HUES6 (cell line): Measurements from ENCODE around the gene MTMR2.
A peak's percentile ranks its signal among the peaks of the same experiment; 100 is the strongest.

Experiments
- H3K27ac ChIP-seq: 2 replicates; pipeline ENCODE4 v1.7.0; 2013; ENCODE audit warnings: low read depth, mild to moderate bottlenecking, low read length, inconsistent platforms
- H3K27me3 ChIP-seq: 2 replicates; pipeline ENCODE4 v1.6.1; 2013; ENCODE audit warnings: low read length; ENCODE audit not compliant: control insufficient read depth, insufficient read depth
- H3K36me3 ChIP-seq: 2 replicates; pipeline ENCODE4 v1.6.1; 2013; ENCODE audit warnings: low read length; ENCODE audit not compliant: control insufficient read depth, insufficient read depth
- H3K4me1 ChIP-seq: 2 replicates; pipeline ENCODE4 v1.6.1; 2013; ENCODE audit warnings: low read length; ENCODE audit not compliant: control insufficient read depth, insufficient read depth
- H3K4me3 ChIP-seq: 2 replicates; pipeline ENCODE4 v1.5.1; 2013; ENCODE audit warnings: low read depth, low read length
- H3K9ac ChIP-seq: one replicate; pipeline ENCODE4 v1.6.1; 2013; ENCODE audit warnings: mild to moderate bottlenecking, low read length
- H3K9me3 ChIP-seq: 2 replicates; pipeline ENCODE4 v1.6.1; 2013; ENCODE audit warnings: low read depth, low read length; ENCODE audit not compliant: control insufficient read depth, insufficient read depth

The MTMR2 gene

DNA sequence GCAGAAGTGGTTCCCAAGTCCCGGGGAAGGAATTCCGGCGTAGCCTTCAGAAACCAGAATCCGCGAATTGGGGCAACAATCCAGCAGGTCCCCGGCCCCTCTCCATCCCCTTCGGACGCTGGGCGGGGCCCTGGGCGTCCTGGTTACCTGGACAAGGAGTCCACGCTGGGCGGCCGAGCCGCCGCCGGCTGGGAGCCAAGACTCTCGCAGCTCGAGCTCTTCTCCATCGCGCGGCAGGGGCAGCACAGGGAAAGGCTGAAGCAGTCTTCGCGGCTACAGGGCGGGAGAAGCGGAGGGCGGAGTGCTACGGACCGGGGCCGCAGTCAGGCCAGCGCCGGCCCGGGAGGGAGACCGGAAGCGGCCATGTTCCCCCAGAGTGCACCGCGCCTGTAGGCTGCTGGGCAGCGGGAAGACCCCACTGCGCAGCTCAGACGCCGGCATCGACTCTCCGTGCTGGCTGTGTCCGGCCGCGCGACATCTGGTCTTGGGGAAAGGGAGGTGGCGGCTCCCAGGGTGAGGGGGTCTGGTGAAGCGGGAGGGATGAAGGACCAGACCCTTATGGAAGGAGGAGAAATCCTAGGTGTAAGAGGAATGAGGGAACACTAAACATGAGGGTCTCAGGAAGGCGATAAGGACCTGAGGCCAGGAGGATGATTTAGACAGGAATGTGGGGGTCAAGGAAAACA, at the start of gene MTMR2:
MTMR2 (minus strand) TSS at position 380 of the 686 bp plus-strand sequence; CDS start at position 227, 153 bp downstream.
- Histone ChIP-seq H3K9ac (peak within 1 kb of the TSS; percentile 95), H3K27me3 (no peaks in the 10 kb centered on the region), H3K9me3 (no peaks in the 10 kb centered on the region), H3K36me3 (no peaks in the 10 kb centered on the region), H3K4me1 (peaks cover 16% of the 10 kb centered on the region), H3K27ac (peak within 1 kb of the TSS; percentile 93), H3K4me3 (peak within 1 kb of the TSS; percentile 81)

DNA sequence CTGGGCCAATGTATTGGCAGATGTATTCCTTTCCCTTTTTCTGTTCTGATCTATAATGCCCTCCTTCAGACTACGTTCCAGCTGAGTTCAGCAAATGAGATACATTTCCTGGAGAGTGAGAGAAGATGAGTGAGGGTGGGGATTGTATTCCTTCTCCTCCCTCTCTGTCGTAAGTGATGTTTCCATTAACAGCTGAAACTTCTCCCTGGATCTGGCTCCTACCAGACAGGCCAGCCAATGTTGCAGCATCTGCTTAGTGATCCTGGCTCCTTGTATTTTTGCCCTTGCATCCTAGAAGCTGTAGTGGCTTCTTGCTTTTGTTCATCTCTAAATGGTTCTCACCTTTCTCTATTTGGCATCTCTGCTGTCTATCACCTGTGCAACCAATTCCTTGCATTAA, 48.2 kb upstream of the MTMR2 start:
- H3K9me3 ChIP-seq = no peaks in the 10 kb centered on the region
- H3K36me3 ChIP-seq = no peaks in the 10 kb centered on the region
- H3K4me3 ChIP-seq = no peak overlapping the region
- no peak overlapping the region for H3K9ac ChIP-seq
- no peaks in the 10 kb centered on the region for H3K27me3 ChIP-seq
- no peak overlapping the region for H3K27ac ChIP-seq
- no peaks in the 10 kb centered on the region for H3K4me1 ChIP-seq

DNA sequence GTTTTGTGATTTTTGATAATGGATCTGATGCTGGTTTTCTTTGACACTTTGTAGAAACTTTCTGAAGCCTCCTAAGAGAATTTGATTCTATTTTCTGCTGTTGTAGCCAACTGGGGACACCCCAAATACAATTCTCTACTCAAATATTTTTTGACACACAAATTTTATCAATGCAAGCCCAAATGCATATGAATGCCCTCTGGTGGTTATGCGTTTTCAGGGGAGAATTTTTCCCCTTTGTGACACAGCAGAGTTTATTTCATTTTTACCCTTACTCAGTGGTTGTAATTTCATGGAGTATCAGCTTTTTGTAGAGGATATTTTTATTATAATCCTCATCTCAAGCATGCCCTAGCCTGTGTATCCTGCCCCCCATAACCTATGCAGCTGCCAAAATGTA, 44.7 kb upstream of the MTMR2 start:
- no peaks in the 10 kb centered on the region for H3K27me3 ChIP-seq
- H3K4me1 ChIP-seq = no peaks in the 10 kb centered on the region
- H3K4me3 ChIP-seq = no peak overlapping the region
- H3K9ac ChIP-seq = no peak overlapping the region
- H3K27ac ChIP-seq = no peak overlapping the region
- no peaks in the 10 kb centered on the region for H3K9me3 ChIP-seq
- H3K36me3 ChIP-seq = no peaks in the 10 kb centered on the region

DNA sequence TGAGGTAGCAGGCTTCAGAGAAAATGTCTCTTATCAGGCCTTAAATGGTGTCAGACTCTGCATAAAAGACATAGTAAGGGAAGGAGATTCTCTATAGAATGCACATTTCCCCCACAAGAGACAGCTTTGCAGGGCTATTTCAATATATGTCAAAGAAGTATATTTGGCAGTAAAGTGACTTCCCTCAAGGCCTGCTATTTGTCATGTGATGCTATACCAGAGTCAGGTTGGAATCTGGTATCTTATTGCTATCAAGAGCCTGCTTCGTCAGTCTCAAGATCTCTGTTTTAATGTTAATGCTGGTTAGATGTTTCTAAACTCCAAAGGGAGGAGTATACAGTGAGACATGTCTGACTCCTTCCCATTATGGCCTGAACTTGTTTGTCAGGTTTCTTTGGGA, 40.4 kb upstream of the MTMR2 start:
- Histone ChIP-seq H3K9me3 (no peaks in the 10 kb centered on the region), H3K4me1 (no peaks in the 10 kb centered on the region), H3K36me3 (no peaks in the 10 kb centered on the region), H3K4me3 (no peak overlapping the region), H3K27ac (no peak overlapping the region), H3K27me3 (no peaks in the 10 kb centered on the region), H3K9ac (no peak overlapping the region)

DNA sequence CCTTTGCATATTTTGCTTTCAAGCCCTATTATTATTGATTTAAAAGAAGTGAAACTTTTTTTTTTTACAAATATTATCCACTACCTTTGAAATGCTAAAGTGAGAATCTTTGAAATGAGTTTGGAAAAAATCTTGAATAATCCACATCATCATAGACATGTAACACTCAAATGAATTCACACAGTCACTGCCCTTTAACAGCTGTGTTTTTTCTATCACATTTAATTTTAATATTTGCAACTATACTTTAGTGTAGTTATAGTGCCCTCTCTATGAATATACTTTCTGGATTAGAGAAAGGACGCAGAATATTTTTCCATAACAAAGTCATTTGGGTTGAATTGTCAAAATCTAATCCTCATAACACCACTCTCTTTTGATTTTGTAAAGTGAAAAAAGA, 37.9 kb upstream of the MTMR2 start:
- H3K9me3 ChIP-seq = no peaks in the 10 kb centered on the region
- no peak overlapping the region for H3K27ac ChIP-seq
- H3K4me3 ChIP-seq = no peak overlapping the region
- no peaks in the 10 kb centered on the region for H3K27me3 ChIP-seq
- no peaks in the 10 kb centered on the region for H3K36me3 ChIP-seq
- no peak overlapping the region for H3K9ac ChIP-seq
- H3K4me1 ChIP-seq = no peaks in the 10 kb centered on the region

DNA sequence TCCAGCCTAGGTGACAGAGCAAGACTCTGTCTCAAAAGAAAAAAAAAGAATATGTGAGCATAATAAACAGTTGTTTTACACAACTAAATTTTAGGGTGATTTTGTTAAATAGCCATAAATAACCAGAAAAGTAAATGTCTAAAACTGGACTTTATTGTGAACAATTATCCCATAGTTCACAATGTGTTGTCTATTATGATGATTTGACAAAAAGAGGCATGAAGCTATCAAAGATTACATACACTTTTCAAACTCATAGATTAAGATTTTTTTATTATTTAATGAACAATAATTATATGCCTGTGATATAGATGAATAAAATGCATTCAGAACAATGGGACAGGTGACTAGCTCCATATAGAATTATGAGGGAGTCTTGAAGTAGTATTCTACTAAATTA, 27.0 kb upstream of the MTMR2 start:
- Histone ChIP-seq H3K4me1 (no peaks in the 10 kb centered on the region), H3K27ac (no peak overlapping the region), H3K4me3 (no peak overlapping the region), H3K9me3 (peaks cover 33% of the 10 kb centered on the region), H3K9ac (no peak overlapping the region), H3K27me3 (no peaks in the 10 kb centered on the region), H3K36me3 (no peaks in the 10 kb centered on the region)

DNA sequence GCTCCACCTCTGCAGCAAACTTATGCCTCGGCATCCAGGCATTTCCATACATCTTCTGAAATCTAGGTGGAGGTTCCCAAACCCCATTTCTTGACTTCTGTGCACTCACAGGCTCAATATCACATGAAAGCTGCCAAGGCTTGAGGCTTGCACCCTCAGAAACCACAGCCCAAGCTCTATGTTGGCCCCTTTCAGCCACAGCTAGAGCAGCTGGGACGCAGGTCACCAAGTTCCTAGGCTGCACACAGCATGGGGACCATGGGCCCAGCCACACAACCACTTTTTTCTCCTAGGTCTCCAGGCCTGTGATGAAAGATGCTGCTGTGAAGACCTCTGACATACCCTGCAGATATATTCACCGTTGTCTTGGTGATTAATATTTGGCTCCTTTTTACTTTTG, 24.7 kb upstream of the MTMR2 start:
- no peaks in the 10 kb centered on the region for H3K36me3 ChIP-seq
- no peak overlapping the region for H3K9ac ChIP-seq
- no peaks in the 10 kb centered on the region for H3K27me3 ChIP-seq
- no peaks in the 10 kb centered on the region for H3K4me1 ChIP-seq
- H3K9me3 ChIP-seq = peaks cover 56% of the 10 kb centered on the region
- no peak overlapping the region for H3K4me3 ChIP-seq
- no peak overlapping the region for H3K27ac ChIP-seq

DNA sequence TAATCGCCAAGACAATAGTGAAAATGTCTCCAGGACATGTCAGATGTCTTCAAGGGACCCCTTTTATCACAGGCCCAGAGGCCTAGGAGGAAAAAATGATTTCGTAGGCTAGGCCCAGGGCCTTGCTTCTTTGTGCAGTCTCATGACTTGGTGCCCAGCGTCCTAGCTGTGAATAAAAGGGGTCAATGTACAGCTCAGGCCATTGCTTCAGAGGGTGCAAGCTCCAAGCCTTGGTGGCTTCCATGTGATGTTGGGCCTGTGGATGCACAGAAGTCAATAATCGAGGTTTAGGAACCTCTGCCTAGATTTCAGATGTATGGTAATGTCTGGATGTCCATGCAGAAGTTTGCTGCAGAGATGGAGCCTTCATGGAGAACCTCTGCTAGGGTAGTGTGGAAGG, 20.7 kb upstream of the MTMR2 start:
- no peak overlapping the region for H3K9ac ChIP-seq
- no peak overlapping the region for H3K4me3 ChIP-seq
- H3K27ac ChIP-seq = no peak overlapping the region
- no peaks in the 10 kb centered on the region for H3K27me3 ChIP-seq
- no peaks in the 10 kb centered on the region for H3K4me1 ChIP-seq
- peaks cover 56% of the 10 kb centered on the region for H3K9me3 ChIP-seq
- H3K36me3 ChIP-seq = no peaks in the 10 kb centered on the region

DNA sequence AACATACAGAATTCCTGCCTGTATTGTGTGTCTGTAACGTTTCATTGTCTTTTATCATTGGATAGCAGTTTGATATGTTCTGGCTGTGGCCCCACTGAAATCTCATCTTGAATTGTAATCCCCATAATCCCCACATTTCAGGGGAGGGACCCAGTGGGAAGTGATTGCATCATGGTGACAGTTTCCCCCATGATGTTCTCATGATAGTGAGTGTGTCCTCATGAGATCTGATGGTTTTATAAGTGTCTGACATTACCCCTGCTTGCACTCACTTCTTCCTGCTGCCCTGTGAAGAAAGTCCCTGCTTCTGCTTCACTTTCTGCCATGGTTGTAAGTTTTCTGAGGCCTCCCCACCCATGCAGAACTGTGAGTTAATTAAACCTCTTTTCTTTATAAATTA, 19.6 kb upstream of the MTMR2 start:
- Histone ChIP-seq H3K4me3 (no peak overlapping the region), H3K4me1 (no peaks in the 10 kb centered on the region), H3K9me3 (peaks cover 52% of the 10 kb centered on the region), H3K27ac (no peak overlapping the region), H3K27me3 (no peaks in the 10 kb centered on the region), H3K36me3 (no peaks in the 10 kb centered on the region), H3K9ac (no peak overlapping the region)

DNA sequence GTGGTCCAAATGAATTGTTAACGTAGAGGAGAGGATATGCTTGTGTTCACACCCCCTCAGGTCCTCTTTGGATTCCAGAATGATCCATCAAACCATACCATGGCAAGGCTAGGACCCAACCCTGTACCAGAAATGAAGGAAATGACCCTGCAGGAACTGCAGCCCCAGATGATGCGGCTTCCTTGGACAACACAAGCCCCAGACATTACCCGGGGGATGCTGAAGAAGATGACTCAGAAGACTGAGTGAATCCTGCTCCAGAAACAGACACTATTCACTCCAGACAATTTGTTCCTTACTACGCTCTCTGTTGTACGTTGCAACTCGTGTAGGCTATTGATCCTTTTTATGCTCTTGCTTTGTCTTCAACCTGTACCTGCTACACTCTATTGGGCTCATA, 15.2 kb upstream of the MTMR2 start:
- Histone ChIP-seq H3K27me3 (no peaks in the 10 kb centered on the region), H3K27ac (no peak overlapping the region), H3K4me1 (no peaks in the 10 kb centered on the region), H3K36me3 (no peaks in the 10 kb centered on the region), H3K9ac (no peak overlapping the region), H3K9me3 (peaks cover 19% of the 10 kb centered on the region), H3K4me3 (no peak overlapping the region)

DNA sequence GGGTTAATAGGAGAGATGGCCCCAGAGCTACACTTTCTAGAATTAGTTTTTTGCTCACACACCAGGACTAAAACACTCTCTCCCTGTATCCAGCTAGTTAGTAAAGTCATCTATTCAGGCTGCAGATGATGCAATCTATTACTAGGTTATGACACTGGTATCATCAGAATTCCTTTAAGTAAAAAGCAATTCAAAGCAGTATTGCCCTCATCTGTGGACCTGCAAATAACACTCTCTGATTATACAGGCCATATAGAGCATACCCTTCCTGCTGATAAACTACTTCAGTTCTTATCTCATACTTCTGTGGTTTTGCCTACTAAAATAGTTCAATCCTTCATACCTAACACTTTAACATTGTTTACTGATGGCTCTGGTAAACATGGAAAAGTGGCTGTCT, 13.5 kb upstream of the MTMR2 start:
- Histone ChIP-seq H3K27ac (no peak overlapping the region), H3K4me1 (no peaks in the 10 kb centered on the region), H3K9me3 (peaks cover 9% of the 10 kb centered on the region), H3K9ac (no peak overlapping the region), H3K36me3 (no peaks in the 10 kb centered on the region), H3K4me3 (no peak overlapping the region), H3K27me3 (no peaks in the 10 kb centered on the region)

DNA sequence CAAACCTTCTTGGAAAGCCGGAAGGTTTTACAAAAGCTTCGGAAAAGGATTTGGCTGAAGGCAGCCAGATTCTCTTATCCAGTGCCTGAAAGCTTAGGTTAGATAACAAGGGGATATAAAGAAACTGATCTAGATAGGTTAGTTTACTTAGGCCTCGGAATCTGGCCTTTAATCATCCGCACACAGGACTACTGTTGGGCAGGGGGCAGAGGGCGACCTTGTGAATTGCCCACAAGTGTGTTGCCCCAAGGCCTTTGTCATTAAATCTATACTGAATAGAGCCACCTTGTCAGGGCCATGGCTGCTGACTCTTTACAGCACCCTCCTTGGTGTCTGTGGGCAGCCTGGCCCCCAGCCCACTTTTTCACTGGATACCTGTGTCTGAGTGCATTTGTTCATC, 9.7 kb upstream of the MTMR2 start:
- H3K4me1 ChIP-seq = no peaks in the 10 kb centered on the region
- no peak overlapping the region for H3K4me3 ChIP-seq
- no peak overlapping the region for H3K9ac ChIP-seq
- H3K9me3 ChIP-seq = peaks cover 9% of the 10 kb centered on the region
- no peak overlapping the region for H3K27ac ChIP-seq
- H3K27me3 ChIP-seq = no peaks in the 10 kb centered on the region
- H3K36me3 ChIP-seq = no peaks in the 10 kb centered on the region
